Kidney capillary endothelial cell (primary cell): Measurements from ENCODE around the gene HIVEP1.

ENCODE experiments used
- DNase-seq: peaks from one replicate; pipeline ENCODE4 v3.0.0-alpha.2; 2018; ENCODE audit warnings: low spot score

The HIVEP1 gene

DNA sequence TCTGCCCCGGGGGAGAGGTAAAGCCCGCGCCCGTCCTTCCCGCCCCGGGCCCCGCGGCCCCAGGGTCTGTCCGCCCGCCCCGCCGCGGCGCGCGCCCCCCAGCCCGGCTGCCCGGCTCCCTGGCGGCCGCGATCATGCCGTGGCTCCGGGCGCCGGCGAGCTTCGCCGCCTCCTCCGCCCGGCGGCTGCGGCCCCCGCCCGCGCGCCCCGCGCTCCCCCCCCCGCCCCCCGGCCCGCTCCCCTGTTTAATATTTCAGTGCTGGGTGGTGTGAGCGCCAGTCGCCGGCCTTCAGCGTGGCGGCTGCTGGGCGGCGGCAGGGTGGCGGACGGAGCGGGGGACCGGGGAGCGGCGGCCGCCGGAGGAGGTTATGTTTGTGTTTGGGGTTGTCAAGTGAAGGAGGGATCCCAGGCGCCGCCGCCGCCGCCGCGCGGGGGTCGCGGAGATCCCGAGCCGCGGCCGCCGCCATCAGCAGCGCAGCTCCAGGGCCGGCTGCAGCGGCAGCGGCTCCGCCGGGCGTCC lies at the start of gene HIVEP1:
HIVEP1 (plus strand) TSS at position 275 of the 520 bp plus-strand sequence. CDS start 3,317 bp downstream, outside the sequence.
- peak; percentile 7 for DNase-seq

DNA sequence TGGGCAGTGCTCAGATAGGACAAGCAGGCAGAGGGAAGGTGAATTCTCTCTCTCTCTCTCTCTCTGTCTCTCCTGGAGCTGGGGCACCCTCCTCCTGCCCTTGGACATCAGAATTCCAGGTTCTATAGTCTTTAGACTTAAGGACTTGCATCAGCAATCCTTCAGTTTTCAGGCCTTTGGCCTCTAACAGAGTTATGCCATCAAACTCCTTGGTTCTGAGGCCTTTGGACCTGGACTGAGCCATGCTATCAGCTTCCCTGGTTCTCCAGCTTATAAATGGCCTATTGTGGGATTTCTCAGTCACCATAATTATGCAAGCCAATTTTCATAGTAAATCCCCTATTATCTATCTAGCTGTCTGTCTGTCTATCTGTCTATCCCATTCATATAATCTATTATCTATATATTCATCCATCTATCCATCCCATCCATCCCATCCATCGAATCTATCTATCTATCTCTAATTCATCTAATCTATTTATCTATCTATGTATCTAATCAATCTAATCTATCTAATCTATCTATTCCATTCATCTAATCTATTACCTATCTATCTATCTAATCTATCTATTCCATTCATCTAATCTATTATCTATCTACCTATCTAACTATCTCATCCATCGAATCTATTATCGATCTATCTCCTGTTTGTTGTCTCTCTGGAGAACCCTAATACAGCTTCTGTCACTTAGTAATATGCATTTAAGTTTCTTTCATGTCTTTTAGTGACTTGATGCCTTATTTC lies 48.2 kb upstream of the HIVEP1 start:
- no peak for DNase-seq

- DNase-seq = no peak
Measured at GRCh38 chr6:11964729-11965335, 47.3 kb upstream of the HIVEP1 start.

DNA sequence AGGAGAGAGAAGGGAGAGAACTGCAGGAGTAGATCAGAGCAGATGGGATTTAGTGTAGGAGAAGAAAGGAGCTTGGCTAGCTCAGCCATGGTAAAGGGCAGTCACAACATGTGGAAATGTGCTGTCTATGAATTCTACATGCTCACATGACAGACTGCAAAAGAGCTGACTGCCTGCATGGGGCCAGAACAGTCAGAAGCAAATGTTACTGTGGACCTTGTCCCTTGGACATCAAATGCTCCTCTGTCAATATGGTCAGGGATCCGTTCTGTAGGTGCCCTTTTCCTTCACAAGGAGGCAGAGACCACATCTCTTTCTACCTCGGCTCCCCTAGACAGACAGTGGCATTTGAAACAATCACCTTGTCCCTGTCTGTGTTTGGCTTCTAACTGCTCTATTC lies 46.6 kb upstream of the HIVEP1 start:
- no peak for DNase-seq

DNA sequence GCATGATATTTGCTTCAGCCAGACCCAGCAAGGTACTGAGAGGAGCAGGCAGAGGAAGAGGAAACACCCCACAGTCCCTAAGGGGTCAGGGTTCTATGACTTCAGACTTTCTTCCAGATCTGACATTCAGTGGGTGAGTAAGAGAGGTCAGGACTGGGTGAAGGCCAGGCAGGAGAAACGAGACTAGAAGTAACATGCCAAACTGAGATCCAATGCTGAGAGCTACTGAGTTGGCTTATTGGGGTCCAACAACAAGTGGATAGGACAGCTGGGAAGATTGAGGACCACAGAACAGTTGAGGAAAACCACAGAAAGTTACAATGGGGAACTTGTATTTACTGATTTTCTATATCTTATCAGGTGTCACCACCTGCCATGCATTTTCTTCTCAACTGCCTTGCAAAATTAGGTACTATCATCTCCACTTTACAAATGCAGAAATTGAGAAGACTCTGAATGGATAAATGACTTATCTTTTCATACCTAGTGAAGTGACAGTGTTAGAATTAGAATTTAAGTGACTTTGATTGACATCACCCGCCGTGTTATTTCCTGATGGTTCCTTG lies 43.8 kb upstream of the HIVEP1 start:
- no peak for DNase-seq

GRCh38 chr6:11969092-11969491 lies 43.0 kb upstream of the HIVEP1 start:
- DNase-seq = no peak

DNA sequence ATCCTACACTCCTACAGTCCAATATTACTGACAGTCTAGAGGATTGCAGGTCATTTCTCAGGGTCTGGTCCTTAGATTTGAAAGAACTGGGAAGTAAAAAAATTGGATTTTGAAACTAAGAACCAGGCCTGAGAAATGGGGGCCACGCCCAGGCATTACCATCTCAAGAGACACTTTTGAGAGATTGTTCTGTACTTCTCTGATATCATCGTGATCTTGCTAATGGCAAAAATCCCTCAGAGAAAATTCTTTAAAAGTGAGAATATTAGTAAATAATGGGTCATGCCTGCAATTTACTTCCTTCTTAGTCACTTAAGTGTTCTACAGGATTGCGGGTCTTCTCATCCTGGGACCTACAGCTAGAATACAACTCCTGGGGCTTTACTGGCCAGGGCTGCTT lies 42.0 kb upstream of the HIVEP1 start:
- DNase-seq = no peak

DNA sequence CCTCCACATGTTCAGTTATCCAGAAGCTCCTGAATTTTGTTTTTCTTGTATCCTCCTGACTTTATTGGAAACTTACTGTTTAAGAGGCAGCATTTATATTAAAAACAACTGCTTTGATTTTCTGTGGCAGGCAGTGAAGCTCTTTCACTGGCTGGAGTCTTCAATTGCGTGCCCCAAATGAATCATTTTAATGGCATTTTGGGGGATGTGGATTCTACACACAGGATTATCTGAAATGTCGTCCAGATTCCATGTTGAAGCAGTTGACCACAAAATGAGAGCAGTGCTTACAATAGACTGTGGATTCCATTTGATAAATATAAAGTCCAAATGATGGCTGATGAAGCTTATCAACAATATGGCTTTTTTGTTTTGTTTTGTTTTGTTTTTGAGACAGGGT lies 41.0 kb upstream of the HIVEP1 start:
- DNase-seq = no peak

DNA sequence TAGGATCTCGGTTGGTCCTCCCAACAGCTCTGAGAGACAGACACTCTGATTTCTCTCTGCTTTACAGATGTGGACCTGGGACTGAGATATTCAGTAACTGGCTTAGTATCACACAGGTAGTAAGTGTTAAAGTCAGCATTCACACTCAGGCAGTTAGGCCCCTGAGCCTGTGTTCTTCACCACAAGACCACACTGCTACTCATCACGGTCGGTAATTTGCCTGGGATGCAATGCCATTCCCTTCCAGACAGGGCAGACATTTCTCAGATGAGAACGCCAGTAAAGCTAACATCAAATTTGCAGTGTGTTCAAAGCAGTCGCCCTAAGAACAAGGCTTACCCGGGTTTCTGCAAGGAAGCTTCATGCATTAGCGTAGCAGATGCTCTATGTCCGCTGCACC lies 39.8 kb upstream of the HIVEP1 start:
- no peak for DNase-seq

GRCh38 chr6:11972806-11973205 lies 39.3 kb upstream of the HIVEP1 start:
- no peak for DNase-seq

GRCh38 chr6:11973238-11973637 lies 38.9 kb upstream of the HIVEP1 start:
- no peak for DNase-seq

DNA sequence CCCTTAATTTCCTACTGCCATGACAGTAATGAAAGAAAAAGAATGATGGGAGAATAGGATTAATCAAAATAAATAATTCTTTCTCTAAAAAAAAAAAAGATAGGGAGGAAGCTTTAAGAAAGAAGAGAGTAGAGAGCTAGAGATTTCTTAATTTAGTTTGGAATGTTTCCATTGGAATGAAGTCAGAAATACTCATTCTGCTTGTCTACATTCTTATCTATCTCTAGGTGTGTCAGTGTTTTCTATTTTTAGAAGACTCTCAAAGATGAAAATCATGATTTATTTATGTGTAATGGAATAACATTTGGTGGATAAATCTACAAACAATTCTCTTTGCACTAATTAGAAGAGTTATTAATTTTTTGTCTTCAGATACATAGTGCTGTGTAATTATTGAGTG lies 38.0 kb upstream of the HIVEP1 start:
- DNase-seq = no peak

DNA sequence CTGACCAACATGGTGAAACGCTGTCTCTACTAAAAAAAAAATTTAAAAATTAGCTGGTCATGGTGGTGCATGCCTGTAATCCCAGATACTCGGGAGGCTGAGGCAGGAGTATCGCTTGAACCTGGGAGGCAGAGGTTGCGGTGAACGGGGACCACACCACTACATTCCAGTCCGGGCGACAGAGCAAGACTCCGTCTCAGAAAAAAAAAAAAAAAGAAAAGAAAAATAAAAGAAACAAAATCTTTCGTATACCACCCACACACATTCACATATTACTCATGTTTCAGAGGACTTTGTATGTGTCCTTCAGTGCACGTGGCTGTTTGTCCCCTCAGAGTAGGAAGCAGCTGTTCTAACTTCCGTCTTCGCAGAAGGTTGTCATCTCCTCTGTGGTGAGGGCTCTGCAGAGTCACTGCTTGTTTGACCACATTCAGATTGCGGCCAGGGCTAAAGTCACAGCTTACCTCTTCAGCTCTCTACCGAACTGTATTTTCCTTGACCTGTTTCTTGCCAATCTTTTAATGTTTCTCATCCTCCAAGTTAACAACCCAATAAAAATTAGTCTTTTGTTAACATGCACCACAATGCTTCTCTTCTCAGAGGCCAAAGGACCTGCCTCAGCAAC lies 36.6 kb upstream of the HIVEP1 start:
- DNase-seq = peak; percentile 15

DNA sequence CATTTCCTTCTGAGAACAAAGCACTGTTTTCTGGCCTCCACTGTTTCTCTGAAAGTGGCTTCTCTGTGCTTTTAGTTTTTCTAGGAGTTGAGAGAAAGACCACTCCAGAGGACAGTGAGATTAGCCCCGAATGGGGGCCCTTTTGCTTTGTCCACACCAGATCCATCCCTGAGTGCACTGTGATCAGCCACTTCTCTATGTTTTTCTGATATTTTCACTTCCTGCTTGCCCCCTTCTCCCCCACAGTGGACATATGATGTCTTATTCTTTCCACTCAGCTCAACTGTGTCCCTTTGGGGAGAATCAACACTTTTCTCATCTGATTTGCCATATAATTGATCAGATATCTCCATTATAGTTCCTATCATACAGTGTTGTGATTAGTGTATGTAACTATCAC lies 35.6 kb upstream of the HIVEP1 start:
- no peak for DNase-seq

DNA sequence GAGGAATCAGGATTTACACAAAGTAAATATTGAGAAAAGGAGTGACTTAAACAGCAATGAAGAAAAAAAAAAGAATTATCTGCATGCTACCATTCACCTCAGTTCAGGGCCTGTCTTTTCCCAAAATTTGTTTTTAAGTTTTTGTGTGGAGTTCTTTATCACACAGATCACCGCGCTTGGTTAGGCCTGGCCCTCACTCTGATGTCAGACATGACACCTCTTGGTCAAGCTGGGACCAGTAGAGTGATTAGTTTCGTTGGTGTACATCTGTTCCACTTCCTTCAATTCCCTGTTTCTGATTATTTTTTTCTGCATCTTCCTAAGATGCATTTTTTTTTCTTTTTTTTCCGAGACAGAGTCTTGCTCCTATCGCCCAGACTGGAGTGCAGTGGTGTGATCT lies 34.9 kb upstream of the HIVEP1 start:
- DNase-seq = no peak

DNA sequence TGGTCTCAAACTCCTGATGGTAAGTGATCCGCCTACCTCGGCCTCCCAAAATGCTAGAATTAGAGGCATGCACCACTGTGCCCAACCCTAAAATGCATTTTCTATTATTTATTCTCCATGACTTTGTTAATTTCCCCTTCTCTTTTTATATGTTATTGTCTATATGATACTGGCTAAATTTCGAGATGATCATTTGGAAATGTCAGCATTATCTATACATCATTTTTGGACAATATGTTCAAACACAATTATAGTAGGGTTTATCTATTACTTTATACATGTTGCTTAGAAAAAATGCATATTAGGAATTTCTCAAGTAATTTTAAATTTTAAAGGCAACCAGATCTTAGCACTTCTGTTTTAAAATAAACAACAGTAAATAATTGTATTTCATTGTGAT lies 34.4 kb upstream of the HIVEP1 start:
- DNase-seq = no peak

DNA sequence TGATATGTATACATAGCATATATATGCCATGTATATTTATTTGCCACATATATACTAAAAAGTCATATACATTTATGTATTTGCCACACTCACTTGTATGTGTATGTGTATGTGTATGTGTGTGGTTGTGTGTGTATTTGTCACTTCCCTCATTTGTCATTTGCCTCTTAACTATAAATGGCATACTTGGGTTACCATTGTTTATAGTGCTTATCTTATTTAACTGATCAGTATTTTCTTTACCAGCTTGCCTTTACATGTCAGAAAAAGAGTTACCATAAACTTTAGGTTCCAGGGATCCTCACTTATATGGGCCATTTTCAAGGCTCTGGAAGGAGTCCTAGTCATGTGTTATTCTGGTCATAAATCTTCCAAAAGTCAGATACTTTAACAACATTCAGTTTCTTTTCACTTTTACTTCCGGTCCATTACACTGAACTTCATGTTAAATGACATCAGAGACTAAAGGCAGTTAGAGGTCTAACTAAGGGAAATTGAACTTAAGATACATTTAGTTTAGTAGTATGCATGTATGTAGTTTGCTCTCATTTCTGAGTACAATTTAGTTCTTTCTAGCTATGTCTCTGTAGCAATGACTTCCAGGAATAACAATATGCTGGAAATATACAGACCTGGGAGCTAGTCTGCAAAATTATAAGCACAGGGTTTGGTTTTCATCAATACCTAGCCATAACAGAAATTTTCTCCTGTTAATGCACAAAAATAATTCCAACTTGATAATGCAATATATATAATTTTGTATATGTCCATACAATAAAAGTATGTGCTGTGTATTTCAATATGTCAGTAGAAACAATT lies 33.7 kb upstream of the HIVEP1 start:
- DNase-seq = peak; percentile 17

DNA sequence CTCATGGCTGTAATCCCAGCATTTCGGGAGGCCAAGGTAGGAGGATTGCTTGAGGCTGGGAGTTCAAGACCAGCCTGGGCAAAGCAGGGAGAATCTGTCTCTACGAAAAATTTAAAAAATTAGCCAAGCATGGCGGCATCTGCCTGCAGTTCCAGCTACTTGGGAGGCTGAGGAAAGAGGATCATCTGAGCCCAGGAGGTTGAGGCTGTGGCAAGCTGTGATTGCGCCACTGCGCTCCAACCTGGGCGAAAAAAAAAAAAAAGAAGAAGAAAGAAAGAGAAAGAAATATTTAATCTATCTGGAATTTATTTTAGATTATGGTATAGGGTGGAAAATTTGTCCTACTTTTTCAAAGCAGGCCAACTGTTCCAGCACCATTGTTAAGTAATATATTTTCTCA lies 32.2 kb upstream of the HIVEP1 start:
- no peak for DNase-seq

DNA sequence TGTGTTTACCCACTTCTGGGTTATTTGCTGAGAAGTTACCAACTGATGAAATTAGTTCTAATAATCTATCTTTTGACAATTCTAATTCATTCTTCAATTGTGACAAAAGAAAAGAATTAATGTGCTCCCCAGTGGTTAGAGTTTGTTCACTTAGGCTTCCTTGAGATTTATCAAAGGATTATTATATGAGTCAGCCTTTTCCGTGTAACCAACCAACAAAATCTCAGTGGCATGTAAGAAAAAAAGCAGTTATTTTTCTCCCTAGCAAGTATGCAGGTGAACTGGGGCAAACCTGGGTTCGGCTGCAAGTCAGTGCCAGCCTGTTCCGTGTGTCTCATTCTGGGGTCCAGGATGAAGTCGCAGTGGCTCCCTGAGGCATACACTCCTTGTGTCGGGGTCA lies 28.8 kb upstream of the HIVEP1 start:
- no peak for DNase-seq

DNA sequence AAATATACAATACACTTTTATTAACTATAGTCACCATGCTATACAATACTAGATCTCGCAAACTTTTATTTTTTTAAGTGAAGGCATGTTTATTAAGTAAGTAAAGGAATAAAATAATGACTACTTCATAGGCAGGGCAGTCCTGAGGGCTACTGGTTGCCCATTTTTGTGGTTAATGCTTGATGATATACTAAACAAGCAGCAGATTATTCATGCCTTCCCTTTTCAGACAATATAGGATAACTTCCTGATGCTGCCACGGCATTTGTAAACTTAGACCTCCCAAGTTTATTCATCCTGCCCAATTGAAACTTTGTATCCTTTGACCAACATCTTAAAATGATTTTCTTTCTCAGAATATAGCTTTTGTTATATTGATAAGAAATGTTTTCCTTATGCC lies 24.7 kb upstream of the HIVEP1 start:
- DNase-seq = no peak

DNA sequence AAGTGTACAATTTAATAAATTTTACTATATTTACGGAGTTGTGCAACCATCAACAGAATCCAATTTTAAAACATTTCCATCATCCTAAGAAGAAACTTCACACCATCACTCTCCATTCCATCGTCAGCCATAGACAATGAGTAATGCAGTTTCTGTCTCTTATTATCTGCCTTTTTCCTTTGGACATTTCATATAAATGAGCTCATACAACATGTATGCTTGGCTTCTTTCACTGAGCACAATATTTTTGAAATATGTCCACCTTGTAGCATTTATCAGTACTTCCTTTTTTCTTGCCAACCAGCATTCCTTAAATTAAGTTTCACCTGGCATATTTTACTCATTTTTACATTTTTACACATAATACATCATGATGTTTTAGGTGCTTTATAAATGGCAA lies 22.7 kb upstream of the HIVEP1 start:
- DNase-seq = no peak

DNA sequence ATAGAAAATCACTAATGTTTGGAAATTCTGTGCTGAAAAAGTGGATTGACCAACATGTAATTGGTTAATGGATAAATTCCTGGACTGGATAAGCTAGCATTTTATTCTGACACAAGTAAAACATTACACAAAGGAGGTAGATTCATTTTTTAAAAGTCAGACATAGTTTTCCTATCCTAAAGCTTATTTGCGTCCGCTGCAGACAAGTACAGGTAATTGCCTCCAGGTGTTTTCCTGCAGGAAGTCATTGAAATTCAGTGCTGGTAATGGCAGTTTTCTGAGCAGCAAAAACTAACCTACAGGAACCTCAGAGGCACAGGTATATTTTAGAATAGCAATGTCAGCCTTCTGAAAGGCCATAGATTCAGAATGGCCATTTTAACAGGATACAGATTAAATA lies 20.0 kb upstream of the HIVEP1 start:
- DNase-seq = no peak
